HEK293T (cell line): ENCODE measurements around the gene TRIP4.

Source experiments
- FOXA1 ChIP-seq: fragments of 450-650 bp; IDR thresholded peaks from 2 replicates; pipeline ENCODE4 v1.6.1; 2016; ENCODE audit warnings: mild to moderate bottlenecking
- FOXK2 ChIP-seq: fragments of 450-650 bp; IDR thresholded peaks from 2 replicates; pipeline ENCODE4 v1.6.1; 2016; ENCODE audit warnings: mild to moderate bottlenecking
- FOXM1 ChIP-seq: fragments of 450-650 bp; IDR thresholded peaks from 2 replicates; pipeline ENCODE4 v1.6.1; 2017; ENCODE audit warnings: mild to moderate bottlenecking, borderline replicate concordance
- LEF1 ChIP-seq: fragments of 450-650 bp; IDR thresholded peaks from 2 replicates; pipeline ENCODE4 v1.6.1; 2017; ENCODE audit warnings: mild to moderate bottlenecking, borderline replicate concordance
- NFRKB ChIP-seq: fragments of 450-650 bp; IDR thresholded peaks from 2 replicates; pipeline ENCODE4 v1.6.1; 2016; ENCODE audit warnings: mild to moderate bottlenecking, moderate library complexity
- SP1 ChIP-seq: fragments of 450-650 bp; IDR thresholded peaks from 2 replicates; pipeline ENCODE4 v1.6.1; 2017
- SUZ12 ChIP-seq: fragments of 450-650 bp; IDR thresholded peaks from 2 replicates; pipeline ENCODE4 v1.6.1; 2016; ENCODE audit warnings: mild to moderate bottlenecking
- TARDBP ChIP-seq: fragments of 450-650 bp; IDR thresholded peaks from 2 replicates; pipeline ENCODE4 v1.6.1; 2016

DNA sequence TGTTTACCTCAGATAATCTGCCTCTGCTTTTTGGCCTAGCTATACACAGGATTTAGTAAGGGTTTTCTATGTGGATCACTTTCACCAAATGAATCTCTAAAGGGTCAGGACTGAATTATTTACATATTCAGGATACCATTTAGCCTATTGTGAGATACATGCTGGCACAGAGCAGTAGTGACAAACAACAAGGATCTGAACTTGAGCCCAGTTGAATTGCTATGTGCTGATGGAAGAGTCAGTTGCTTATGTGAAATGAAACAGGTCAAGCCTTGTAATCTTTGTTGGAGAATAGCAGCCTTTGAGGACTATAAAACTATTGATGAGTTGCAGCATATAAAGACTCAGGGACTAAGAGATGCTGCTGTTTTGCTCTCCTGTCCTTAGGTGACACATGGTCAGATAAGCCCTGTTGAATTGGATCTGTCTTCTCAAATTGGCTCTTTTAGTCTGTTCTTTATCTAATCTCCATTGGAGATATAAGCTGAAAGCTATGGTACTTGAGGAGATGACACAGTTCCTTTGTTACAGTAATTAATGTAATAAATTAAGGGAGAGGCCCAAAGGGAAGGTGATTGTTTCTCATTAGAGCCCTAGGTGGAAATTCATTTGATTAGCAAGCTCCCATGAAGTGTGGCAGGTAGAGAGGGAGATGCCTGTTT lies 103.1 kb downstream of the TRIP4 start:
- TF ChIP-seq SUZ12 (no peak), FOXA1 (no peak), SP1 (no peak), TARDBP (no peak), LEF1 (no peak), FOXK2 (no peak), FOXM1 (no peak), NFRKB (no peak)
